ENCODE data around the gene FLOT2. TPM values are rescaled to one million over a fixed set of nuclear protein-coding genes. Genes with fewer than 3 reads are reported as not detected.

The FLOT2 gene
- total and polyA plus RNA-seq, 2 of the 8 experiments (the other 6 are each of a cell fraction or from before 2014, with no cell fraction given), result 116 to 189 TPM

DNA sequence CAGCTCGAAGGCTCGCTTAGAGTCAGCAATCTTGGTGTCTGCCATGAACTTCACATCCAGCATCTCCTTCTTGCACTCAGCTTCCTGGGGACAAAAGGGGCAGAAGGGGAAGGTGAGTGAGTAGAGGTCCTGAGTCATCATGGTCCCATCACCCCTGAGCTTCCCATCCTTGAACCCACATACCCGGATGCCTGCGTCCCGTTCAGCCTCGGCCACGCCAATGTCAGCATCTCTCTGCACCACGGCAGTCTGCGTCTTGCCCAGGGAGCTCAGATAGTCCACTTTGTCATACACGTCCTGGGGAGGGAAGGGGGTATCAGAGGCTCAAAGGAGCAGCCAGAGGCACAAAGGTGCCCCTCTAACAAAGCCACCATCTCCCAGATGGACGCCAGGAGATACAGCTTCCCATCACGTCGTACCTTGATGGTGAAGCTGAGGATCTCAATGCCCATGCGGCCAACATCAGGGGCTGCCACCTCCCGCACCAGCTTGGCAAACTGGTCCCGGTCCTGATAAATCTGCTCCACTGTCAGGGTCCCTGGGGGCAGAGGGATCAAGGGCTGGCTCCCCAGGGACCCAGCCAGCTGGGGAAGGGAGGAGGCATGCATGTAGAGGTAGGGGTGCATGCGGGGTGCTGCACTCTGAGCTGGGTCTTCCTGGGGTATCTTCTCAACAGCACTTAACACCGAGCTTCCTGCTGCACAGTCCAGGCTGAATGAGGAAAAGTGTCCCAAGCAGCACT lies 15.2 kb downstream of the FLOT2 start (continued):
- no peak for TF ChIP-seq CTCF (IDR thresholded peaks at IDR 0.05; ENCODE audit: control extremely low read depth in 1 of 3, insufficient read depth in 1 of 3, low read depth in 1 of 3, low read length in 3 of 3)
- TF ChIP-seq GTF2F1 (IDR thresholded peaks at IDR 0.05; ENCODE audit: borderline replicate concordance, low read depth, low read length), result no peak
- TF ChIP-seq SAP30 (IDR thresholded peaks at IDR 0.05; ENCODE audit: insufficient read depth, insufficient replicate concordance, low read length), result no peak
- TF ChIP-seq KDM1A (IDR thresholded peaks at IDR 0.05; ENCODE audit: borderline replicate concordance, low read length), result no peak

Data from H1 (cell line).